Measurements from ENCODE around the gene OR51B2.

- TF ChIP-seq POLR2A (IDR thresholded peaks at IDR 0.05) (no peak), CTCF (IDR thresholded peaks at IDR 0.05) (no peak), POLR2AphosphoS5 (IDR thresholded peaks at IDR 0.05; ENCODE audit: insufficient read depth in 1 of 2, low read depth in 1 of 2) (no peak)
Measured at GRCh38 chr11:5351208-5351607, 27.1 kb upstream of the OR51B2 start, which contains the start of gene OR51B6.
